Adipose tissue (tissue), 3 donors: Measurements from ENCODE around the gene PPP6C. TPM values are rescaled to one million over a fixed set of nuclear protein-coding genes. Genes with fewer than 3 reads are reported as not detected.
"Not testable (repeated sequence)": the region's sequence is repeated elsewhere in the genome, so short reads cannot be mapped to it uniquely, and the experiment has no call there.

ENCODE experiments used
- H3K27ac ChIP-seq: one replicate; pipeline ENCODE4 v1.5.1; 2013; ENCODE audit warnings: low read depth, low read length
- WGBS, 3 donors: extraction: QIAGEN DNeasy Blood & Tissue Kit; methylation state at CpG; one replicate each; pipeline ENCODE4 v1.1.7; 2013; 5-methylcytosine and 5-hydroxymethylcytosine counted together
- polyA plus RNA-seq, 3 donors: library from polyadenylated mRNA; stranded (reverse); fragments of 200-250 nt; gene quantifications; one replicate each; pipeline ENCODE4 v1.2.3, GENCODE V29; 2013
- donor health status: healthy with polysubstance abuse.
- donor health status: Bipolar disorder and iron deficiency.
- donor health status: healthy.

PPP6C gene
- polyA plus RNA-seq, 3 donors: 15.1 to 29.0 (median 23.8) TPM

DNA sequence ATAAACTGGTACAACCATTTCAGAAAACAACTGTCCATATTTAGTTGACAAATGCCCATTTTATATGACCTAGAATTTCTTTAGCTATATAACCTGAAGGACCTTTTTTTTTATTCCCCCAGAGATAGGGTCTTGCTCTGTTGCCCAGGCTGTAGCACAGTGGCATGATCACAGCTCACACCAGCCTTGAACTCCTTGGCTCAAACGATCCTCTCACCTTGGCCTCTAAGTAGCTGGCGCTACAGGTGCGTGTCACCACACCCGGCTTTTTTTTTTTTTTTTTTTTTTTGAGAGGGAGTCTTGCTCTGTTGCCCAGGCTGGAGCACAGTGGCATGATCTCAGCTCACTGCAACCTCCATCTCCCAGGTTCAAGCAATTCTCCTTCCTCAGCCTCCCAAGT, 75.1 kb downstream of the PPP6C start:
- not testable (repeated sequence) for H3K27ac ChIP-seq
- WGBS, 3 donors: 85 to 100% (median 96%) methylated on average over 4 of the region's 4 CpGs

DNA sequence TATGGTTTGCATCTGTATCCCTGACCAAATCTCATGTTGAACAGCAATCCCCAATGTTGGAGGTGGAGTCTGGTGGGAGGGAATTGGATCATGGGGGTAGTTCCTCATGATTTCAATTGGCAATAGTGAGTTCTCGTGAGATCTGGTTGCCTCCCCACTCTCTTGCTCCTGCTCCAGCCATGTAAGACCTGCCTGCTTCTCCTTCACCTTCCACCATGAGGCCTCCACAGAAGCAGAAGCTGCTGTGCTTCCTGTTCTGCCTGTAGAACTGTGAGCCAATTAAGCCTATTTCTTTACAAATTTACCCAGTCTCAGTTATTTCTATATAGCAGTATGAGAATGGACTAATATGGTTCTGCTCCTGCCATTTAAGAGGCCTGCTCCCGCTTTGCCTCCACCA, 79.1 kb downstream of the PPP6C start:
- WGBS, 3 donors: 91 to 97% (median 95%) methylated on average over 2 of the region's 2 CpGs
- H3K27ac ChIP-seq: no peak overlapping the region

DNA sequence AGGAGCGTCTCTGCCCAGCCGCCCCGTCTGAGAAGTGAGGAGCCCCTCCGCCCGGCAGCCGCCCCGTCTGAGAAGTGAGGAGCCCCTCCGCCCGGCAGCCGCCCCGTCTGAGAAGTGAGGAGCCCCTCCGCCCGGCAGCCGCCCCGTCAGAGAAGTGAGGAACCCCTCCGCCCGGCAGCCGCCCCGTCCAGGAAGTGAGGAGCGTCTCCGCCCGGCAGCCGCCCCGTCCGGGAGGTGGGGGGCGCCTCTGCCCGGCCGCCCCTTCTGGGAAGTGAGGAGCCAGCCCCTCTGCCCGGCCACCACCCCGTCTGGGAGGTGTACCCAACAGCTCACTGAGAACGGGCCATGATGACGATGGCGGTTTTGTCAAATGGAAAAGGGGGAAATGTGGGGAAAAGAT, 81.1 kb downstream of the PPP6C start:
- 96 to 98% (median 98%) methylated on average over 18 to 28 of the region's 33 CpGs for WGBS, 3 donors
- H3K27ac ChIP-seq: not testable (repeated sequence)

DNA sequence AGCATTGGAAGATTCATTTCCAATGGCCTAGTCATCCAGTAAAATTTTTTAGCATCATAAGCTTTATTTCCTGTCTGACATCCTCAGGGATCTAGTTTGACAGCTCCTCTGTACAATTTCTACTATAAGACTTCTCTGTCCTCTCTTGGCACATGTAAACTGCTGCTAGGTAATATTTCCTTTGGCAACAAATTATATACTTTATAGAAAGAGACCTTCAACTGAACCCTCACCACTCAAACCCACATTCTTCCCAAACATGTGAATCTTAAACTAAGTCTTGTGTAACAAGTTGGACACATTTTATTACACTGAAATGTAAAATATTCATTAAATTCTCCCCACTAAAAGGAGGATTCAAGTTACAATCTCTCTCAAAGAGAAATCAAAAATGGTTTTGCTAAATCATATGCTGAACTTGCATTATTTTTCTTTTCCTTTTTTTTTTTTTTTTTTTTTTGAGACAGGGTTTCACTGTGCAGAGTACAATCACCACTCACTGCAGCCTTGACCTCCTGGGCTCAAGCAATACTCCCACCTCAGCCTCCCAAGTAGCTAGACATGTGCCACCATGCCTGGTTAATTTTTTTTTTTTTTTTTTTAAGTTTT, 83.2 kb downstream of the PPP6C start:
- no peak overlapping the region for H3K27ac ChIP-seq

DNA sequence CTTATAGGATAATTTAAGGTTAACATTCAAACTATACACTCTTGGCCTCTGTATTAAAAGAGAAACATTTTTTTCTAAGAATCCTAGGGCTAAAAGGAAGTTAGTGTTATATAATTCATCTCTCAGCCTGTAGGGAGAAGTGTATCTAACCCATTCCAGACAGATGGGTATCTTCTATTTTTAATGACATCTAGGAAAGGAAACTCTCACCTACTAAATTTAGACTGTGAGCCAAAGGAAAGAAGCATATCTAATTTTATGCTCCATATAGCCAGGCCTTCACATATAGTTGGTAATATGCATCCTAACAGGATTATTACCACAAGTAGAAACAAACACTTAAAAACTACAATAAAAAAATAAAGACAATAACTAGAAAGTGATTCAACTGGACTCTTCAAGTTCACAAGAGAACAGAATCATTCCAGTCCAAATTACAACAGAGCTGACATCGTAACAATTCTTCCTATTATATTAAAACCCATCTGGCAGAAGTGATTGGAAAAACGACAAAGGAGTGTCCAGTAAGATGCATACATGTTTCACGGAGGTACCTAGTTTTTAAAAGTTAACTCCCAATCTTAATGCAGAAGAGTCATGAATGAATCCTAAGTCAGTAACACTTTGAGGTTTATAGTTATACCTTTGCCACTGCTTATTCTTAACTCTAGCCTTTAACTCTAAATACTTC, 85.7 kb downstream of the PPP6C start:
- WGBS, 3 donors: 66 to 74% (median 67%) methylated on average over 3 of the region's 3 CpGs
- H3K27ac ChIP-seq: no peak overlapping the region

DNA sequence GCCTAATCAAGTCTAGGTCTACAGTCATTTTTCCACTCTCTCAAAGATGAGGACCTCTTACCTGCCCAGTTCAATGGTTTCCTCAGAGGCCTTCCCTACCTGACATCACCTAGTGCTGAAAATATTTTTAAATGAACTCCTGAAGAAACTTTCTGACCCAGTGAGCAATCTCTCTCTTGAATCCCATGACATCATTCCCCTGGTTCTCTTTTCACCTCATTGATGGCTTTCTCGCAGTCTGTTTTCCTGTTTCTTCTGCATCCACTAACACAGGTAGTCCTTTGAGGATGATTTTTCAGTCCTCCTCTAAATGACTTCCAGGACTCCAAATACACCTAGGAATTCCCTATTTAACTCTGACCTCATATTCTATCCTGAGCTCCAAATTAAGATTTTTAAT, 86.6 kb downstream of the PPP6C start:
- H3K27ac ChIP-seq: no peak overlapping the region
- 96 to 97% (median 97%) methylated on average over 1 of the region's 1 CpG for WGBS, 3 donors

DNA sequence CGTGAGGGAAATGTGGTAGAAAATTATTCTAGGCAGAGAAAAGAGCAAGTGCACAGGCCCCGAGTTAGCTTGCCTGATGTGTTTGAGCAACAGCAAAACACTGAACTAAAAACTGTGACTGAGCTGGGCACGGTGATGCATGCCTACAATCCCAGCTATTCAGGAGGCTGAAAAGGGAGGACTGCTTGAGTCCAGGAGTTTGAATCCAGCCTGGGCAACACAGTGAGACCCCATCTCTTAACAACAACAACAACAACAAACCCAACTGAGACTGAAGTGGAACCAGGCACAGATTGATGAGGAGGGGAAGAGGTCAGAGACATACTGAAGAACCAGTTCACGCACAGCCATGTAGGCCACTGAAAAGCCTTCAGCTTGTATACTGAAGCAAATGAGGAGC, 88.8 kb downstream of the PPP6C start:
- H3K27ac ChIP-seq: no peak overlapping the region
- 87 to 95% (median 91%) methylated on average over 4 of the region's 4 CpGs for WGBS, 3 donors

DNA sequence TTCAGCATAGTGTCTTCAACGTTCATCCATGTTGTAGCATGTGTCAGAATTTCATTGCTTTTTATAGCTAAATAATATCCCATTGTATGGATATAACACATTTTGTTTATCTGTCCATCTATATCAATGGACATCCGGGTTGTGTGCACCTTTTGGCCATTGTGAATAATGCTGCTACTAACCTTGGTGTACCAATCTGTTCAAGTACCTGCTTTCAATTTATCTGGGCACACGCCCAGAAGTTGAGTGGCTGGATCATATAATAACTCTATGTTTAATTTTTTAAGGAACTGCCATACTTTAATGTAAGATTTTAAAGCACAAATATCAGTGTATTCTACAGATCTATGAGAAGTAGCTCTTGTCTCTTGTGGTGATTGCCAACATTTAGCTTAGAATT, 89.8 kb downstream of the PPP6C start:
- WGBS, 3 donors: 54 to 92% (median 85%) methylated on average over 3 of the region's 3 CpGs
- H3K27ac ChIP-seq: no peak overlapping the region

Other genes with a start within 250 kb of the PPP6C start
- gene GOLGA1, start 248.7 kb downstream of the PPP6C start, polyA plus RNA-seq: 10 to 100 TPM in 1 of 3 donors, 1 to 10 TPM in 2; 6.4 to 10.0 (median 8.2) TPM
- 1 to 10 TPM in 1 of 3 donors, under 1 TPM in 2; 0.79 to 2.0 (median 0.84) TPM for gene SCAI, start 46.3 kb downstream of the PPP6C start, polyA plus RNA-seq
- gene RABEPK, start 10.7 kb upstream of the PPP6C start, polyA plus RNA-seq: 10 to 100 TPM; 13.7 to 22.5 (median 20.4) TPM
- gene HSPA5, start 51.5 kb upstream of the PPP6C start, polyA plus RNA-seq: 100 to 1,000 TPM in 2 of 3 donors, 10 to 100 TPM in 1; 57.2 to 163 (median 157) TPM
- 10 to 100 TPM in 1 of 3 donors, 1 to 10 TPM in 2; 4.5 to 14.3 (median 6.2) TPM for gene GAPVD1, start 72.0 kb upstream of the PPP6C start, polyA plus RNA-seq